Measurements from ENCODE around the gene YIPF7.

Gene YIPF7

GRCh38 chr4:44623676-44624075 is 27.7 kb downstream of the YIPF7 start:
- DNase-seq = no peak

- no peak for DNase-seq
Measured at GRCh38 chr4:44616621-44617020, 34.8 kb downstream of the YIPF7 start.

- DNase-seq = no peak
Measured at GRCh38 chr4:44583393-44583792, 68.0 kb downstream of the YIPF7 start.

GRCh38 chr4:44580231-44580630 is 71.2 kb downstream of the YIPF7 start:
- no peak for DNase-seq

- DNase-seq = no peak
Measured at GRCh38 chr4:44578954-44579353, 72.5 kb downstream of the YIPF7 start.
